NK-92 (cell line): ENCODE results near the gene SENP2.

Experiments used
- DNase-seq: peaks from one replicate; lab custom pipeline; 2025; ENCODE audit not compliant: unreplicated experiment; lab: John Stamatoyannopoulos, UW

The SENP2 gene

DNA sequence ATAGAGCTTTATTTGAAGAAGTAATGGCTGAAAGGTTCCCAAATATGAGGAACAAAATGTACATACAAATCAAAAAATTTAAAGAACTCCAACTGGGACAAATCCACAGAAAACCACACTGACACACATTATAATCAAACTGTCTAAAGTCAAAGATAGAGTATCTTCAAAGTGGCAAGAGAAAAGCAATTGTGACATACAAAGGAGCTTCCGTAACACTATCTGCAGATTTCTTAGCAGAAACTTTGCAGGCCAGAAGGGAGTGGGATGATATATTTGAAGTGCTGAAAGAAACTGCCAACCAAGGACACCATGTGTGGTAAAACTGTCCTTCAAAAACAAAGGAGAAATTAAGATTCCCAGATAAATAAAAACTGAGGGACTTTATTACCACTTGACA is 91.9 kb downstream of the SENP2 start:
- DNase-seq = no peak

DNA sequence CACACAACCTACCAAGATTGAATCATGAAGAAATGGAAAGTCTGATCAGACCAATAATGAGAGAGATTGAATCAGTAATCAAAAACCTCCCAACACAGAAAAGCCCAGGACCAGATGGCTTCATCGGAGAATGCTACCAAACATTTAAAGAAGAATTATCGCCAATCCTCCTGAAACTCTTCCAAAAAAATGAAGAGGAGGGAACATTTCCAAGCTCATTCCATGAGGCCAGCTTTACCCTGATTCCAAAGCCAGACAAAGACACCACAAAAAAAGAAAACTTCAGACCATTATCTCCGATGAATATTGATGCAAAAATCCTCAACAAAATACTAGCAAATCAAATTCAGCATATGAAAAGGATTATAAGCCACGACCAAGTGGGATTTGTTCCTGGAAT is 94.1 kb downstream of the SENP2 start:
- no peak for DNase-seq
